HEK293T (cell line): ENCODE results near the gene KCNMA1.
"Not testable (repeated sequence)": the region's sequence is repeated elsewhere in the genome, so short reads cannot be mapped to it uniquely, and the experiment has no call there.

ENCODE experiments used
- CTCF ChIA-PET: fragments of 350-600 bp; formaldehyde crosslinking; extraction: SDS; loops from one replicate; lab custom pipeline; 2021; ENCODE audit warnings: antibody characterized with exemption, inconsistent platforms; lab: Yijun Ruan, JAX
- POLR2A ChIA-PET: fragments of 350-600 bp; formaldehyde crosslinking; extraction: SDS; loops from one replicate; lab custom pipeline; 2020; ENCODE audit warnings: antibody characterized with exemption, inconsistent platforms; lab: Yijun Ruan, JAX
- DNase-seq: peaks from one replicate; pipeline ENCODE4 v3.0.0; 2012; ENCODE audit warnings: mixed read lengths; ENCODE audit errors: extremely low spot score
- ARNT ChIP-seq: fragments of 450-650 bp; IDR thresholded peaks from 2 replicates; pipeline ENCODE4 v1.6.1; 2017; ENCODE audit warnings: mild to moderate bottlenecking
- BHLHE40 ChIP-seq: fragments of 450-650 bp; IDR thresholded peaks from 2 replicates; pipeline ENCODE4 v1.6.1; 2016; ENCODE audit warnings: mild to moderate bottlenecking, moderate library complexity, borderline replicate concordance
- CTBP1 ChIP-seq: fragments of 450-650 bp; IDR thresholded peaks from 2 replicates; pipeline ENCODE4 v1.6.1; 2016; ENCODE audit warnings: borderline replicate concordance
- ELF4 ChIP-seq: fragments of 450-650 bp; IDR thresholded peaks from 2 replicates; pipeline ENCODE4 v1.6.1; 2017; ENCODE audit warnings: antibody characterized with exemption
- FOXA1 ChIP-seq: fragments of 450-650 bp; IDR thresholded peaks from 2 replicates; pipeline ENCODE4 v1.6.1; 2016; ENCODE audit warnings: mild to moderate bottlenecking
- FOXK2 ChIP-seq: fragments of 450-650 bp; IDR thresholded peaks from 2 replicates; pipeline ENCODE4 v1.6.1; 2016; ENCODE audit warnings: mild to moderate bottlenecking
- FOXM1 ChIP-seq: fragments of 450-650 bp; IDR thresholded peaks from 2 replicates; pipeline ENCODE4 v1.6.1; 2017; ENCODE audit warnings: mild to moderate bottlenecking, borderline replicate concordance
- HDGF ChIP-seq: fragments of 450-650 bp; IDR thresholded peaks from 2 replicates; pipeline ENCODE4 v1.6.1; 2017; ENCODE audit warnings: antibody characterized with exemption, borderline replicate concordance
- L3MBTL2 ChIP-seq: fragments of 450-650 bp; conservative IDR thresholded peaks from 2 replicates; pipeline ENCODE4 v1.6.1; 2016; ENCODE audit warnings: mild to moderate bottlenecking
- LEF1 ChIP-seq: fragments of 450-650 bp; IDR thresholded peaks from 2 replicates; pipeline ENCODE4 v1.6.1; 2017; ENCODE audit warnings: mild to moderate bottlenecking, borderline replicate concordance
- NFRKB ChIP-seq: fragments of 450-650 bp; IDR thresholded peaks from 2 replicates; pipeline ENCODE4 v1.6.1; 2016; ENCODE audit warnings: mild to moderate bottlenecking, moderate library complexity
- SP1 ChIP-seq: fragments of 450-650 bp; IDR thresholded peaks from 2 replicates; pipeline ENCODE4 v1.6.1; 2017
- SUZ12 ChIP-seq: fragments of 450-650 bp; IDR thresholded peaks from 2 replicates; pipeline ENCODE4 v1.6.1; 2016; ENCODE audit warnings: mild to moderate bottlenecking
- TARDBP ChIP-seq: fragments of 450-650 bp; IDR thresholded peaks from 2 replicates; pipeline ENCODE4 v1.6.1; 2016
- ZNF384 ChIP-seq: fragments of 450-650 bp; IDR thresholded peaks from 2 replicates; pipeline ENCODE4 v1.6.1; 2016
- TF ChIP-seq, protein P1 (sequence below): fragments of 450-650 bp; IDR thresholded peaks from 2 replicates; pipeline ENCODE4 v1.6.1; 2016

The KCNMA1 gene

DNA sequence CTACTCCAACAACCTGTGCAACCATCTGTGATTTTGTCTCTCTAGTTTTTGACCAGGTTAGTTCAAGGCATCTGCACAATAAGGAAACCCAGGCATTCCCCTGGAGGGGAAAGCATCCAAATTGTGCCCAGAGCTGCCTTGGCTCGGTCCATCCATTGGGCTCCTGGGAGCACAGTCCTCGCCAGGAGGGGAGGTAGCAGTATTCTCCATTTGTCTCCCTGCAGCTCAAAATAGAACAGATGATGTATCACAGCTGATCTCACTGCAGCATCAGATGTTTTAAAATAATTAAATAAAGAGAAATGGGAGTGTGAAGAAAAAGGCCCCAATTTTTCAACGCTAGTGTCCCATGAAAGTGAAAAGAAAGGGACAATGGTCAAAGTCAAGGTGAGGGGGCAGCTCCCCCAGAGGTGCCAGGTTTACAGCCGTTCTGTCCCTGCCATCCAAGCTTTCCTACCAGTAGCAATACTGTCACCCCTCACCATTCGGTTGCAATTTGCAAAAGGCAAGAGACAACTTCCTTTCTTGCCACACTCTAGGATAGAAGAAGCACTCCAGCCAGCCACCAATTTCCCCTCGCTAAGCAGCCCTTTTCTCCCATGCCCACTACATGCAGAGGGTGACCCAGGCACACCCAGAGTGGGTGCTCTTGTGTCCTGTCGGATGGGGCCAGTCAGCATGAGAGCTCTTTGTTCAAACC, 43.7 kb downstream of the KCNMA1 start:
- TF ChIP-seq FOXM1 (no peak), TARDBP (no peak)
- no peak for DNase-seq
- POLR2A ChIA-PET = no interaction called here
- CTCF ChIA-PET = no interaction called here

- TF ChIP-seq L3MBTL2 (no peak), HDGF (no peak), TARDBP (no peak), ARNT (no peak), FOXK2 (no peak), FOXM1 (no peak), ELF4 (no peak), NFRKB (no peak), FOXA1 (no peak)
- TF ChIP-seq, protein P1, sequence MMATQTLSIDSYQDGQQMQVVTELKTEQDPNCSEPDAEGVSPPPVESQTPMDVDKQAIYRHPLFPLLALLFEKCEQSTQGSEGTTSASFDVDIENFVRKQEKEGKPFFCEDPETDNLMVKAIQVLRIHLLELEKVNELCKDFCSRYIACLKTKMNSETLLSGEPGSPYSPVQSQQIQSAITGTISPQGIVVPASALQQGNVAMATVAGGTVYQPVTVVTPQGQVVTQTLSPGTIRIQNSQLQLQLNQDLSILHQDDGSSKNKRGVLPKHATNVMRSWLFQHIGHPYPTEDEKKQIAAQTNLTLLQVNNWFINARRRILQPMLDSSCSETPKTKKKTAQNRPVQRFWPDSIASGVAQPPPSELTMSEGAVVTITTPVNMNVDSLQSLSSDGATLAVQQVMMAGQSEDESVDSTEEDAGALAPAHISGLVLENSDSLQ = no peak
- no peak for DNase-seq
- POLR2A ChIA-PET = no interaction called here
- CTCF ChIA-PET = no interaction called here
Observed at GRCh38 chr10:77592946-77593636, 44.5 kb downstream of the KCNMA1 start.

GRCh38 chr10:77592510-77592909, 45.1 kb downstream of the KCNMA1 start:
- ChIA-PET CTCF (no interaction called here), POLR2A (no interaction called here)
- DNase-seq = no peak
- TF ChIP-seq HDGF = no peak
- TF ChIP-seq ELF4 = no peak
- no peak for TF ChIP-seq L3MBTL2
- TF ChIP-seq LEF1 = no peak
- TF ChIP-seq, protein P1 = no peak
- no peak for TF ChIP-seq SP1
- no peak for TF ChIP-seq ZNF384
- no peak for TF ChIP-seq NFRKB
- no peak for TF ChIP-seq FOXA1
- TF ChIP-seq FOXK2 = no peak
- no peak for TF ChIP-seq FOXM1
- TF ChIP-seq ARNT = no peak
- TF ChIP-seq CTBP1 = no peak

GRCh38 chr10:77591238-77591880, 46.2 kb downstream of the KCNMA1 start:
- TF ChIP-seq HDGF (no peak), BHLHE40 (no peak), FOXM1 (no peak), L3MBTL2 (no peak), FOXA1 (no peak), NFRKB (no peak), FOXK2 (no peak), CTBP1 (no peak), SUZ12 (no peak)
- TF ChIP-seq, protein P1 = no peak
- DNase-seq = no peak
- POLR2A ChIA-PET = no interaction called here
- CTCF ChIA-PET = no interaction called here

DNA sequence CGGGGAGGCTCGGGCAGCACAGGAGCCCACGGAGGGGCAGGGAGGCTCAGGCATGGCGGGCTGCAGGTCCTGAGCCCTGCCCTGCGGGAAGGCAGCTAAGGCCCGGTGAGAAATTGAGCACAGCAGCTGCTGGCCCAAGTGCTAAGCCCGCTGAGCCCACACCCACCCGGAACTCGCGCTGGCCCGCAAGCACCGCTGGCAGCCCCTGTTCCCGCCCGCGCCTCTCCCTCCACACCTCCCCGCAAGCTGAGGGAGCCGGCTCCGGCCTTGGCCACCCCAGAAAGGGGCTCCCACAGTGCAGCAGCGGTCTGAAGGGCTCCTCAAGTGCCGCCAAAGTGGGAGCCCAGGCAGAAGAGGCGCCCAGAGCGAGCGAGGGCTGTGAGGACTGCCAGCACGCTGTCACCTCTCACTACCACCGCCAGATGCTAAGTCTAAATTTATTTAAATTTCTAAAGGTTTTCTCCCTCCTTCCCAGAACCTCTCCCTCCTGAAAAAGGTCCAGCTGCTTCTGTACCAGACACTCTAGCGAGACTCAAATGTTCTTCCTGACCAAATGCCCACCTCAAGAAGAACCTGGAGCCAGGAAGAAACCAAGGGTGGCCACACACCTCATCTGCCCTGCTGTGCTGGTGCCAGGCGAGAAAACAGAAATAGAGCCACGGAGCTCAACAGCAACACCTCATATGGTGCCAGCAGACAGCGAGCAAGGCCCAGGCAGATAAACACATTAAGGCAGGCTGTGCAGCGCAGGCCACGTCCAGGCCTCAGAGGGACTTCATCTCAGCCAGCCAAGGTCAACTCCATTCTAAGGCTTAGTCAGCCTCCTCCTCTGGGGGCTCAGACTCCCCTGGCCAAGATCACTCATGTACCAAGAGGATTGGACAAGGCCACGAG, 47.0 kb downstream of the KCNMA1 start:
- no peak for TF ChIP-seq LEF1
- TF ChIP-seq L3MBTL2 = no peak
- ChIA-PET CTCF (no interaction called here), POLR2A (no interaction called here)
- DNase-seq = no peak

- CTCF ChIA-PET, POLR2A ChIA-PET, DNase-seq: not testable (repeated sequence)
Observed at GRCh38 chr10:77589703-77590102, 47.9 kb downstream of the KCNMA1 start.
